Measurements from ENCODE around the gene SP7.

The SP7 gene

GRCh38 chr12:53336181-53336681 is at the start of gene SP7:
SP7 (minus strand) TSS chr12:53336354; CDS start chr12:53335646, 708 bp downstream.
- POLR2A ChIA-PET (ENCODE audit: low non-redundant PET): no interaction called here
- no peak within 1 kb of the TSS for H3K27ac ChIP-seq

GRCh38 chr12:53383258-53383657 is 47.1 kb upstream of the SP7 start:
- POLR2A ChIA-PET (ENCODE audit: low non-redundant PET): interaction anchor here (0.6 kb wide), 2 partner anchors 13 to 34 kb away, joined by 5 read pairs; no protein-coding TSS in a partner anchor
- no peak for TF ChIP-seq CTCF (conservative IDR thresholded peaks at IDR 0.05; ENCODE audit: low read depth)
- H3K27ac ChIP-seq: peak overlapping the region; percentile 97
- DNase-seq (ENCODE audit: low spot score): no peak
- CTCF ChIA-PET: interaction anchor here (0.6 to 3.9 kb wide), 3 partner anchors 30 to 61 kb away, joined by 3 to 44 read pairs (median 3); partner anchors contain the start of gene AAAS

More at GRCh38 chr12:53336181-53336681, at the start of gene SP7:
- TF ChIP-seq CTCF (conservative IDR thresholded peaks at IDR 0.05; ENCODE audit: low read depth): no peak
- DNase-seq (ENCODE audit: low spot score): no peak
- CTCF ChIA-PET: interaction anchor here (0.6 to 1.1 kb wide), 2 partner anchors 19 to 85 kb away, joined by 3 to 5 read pairs; no protein-coding TSS in a partner anchor

DNA sequence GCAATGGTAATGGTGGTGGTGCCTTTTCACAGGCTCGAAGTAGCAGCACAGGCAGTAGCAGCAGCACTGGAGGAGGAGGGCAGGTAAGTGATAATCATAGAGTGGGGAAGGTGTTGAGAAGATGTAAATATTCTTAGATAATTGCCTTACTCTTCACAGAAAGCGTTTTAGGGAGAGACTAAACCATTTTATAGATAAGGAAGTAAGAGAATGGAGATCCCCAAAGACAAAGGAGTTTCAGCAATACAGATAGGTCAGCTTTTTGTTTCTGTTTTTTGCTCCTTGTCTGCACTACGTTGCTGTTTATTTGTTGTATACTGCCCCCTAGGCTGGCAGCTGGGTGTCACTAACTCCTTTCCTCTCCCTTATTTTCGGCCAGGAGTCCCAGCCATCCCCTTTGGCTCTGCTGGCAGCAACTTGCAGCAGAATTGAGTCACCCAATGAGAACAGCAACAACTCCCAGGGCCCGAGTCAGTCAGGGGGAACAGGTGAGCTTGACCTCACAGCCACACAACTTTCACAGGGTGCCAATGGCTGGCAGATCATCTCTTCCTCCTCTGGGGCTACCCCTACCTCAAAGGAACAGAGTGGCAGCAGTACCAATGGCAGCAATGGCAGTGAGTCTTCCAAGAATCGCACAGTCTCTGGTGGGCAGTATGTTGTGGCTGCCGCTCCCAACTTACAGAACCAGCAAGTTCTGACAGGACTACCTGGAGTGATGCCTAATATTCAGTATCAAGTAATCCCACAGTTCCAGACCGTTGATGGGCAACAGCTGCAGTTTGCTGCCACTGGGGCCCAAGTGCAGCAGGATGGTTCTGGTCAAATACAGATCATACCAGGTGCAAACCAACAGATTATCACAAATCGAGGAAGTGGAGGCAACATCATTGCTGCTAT is 45.8 kb upstream of the SP7 start:
- TF ChIP-seq CTCF (conservative IDR thresholded peaks at IDR 0.05; ENCODE audit: low read depth): peak; percentile 66
- POLR2A ChIA-PET (ENCODE audit: low non-redundant PET): interaction anchor here (1.1 kb wide), 1 partner anchor 40 kb away, joined by 4 read pairs; no protein-coding TSS in a partner anchor
- DNase-seq (ENCODE audit: low spot score): peak; percentile 67
- CTCF ChIA-PET: interaction anchor here (0.5 to 3.9 kb wide), 15 partner anchors 8 to 253 kb away, joined by 3 to 44 read pairs (median 4); partner anchors contain the start of gene AAAS
- peak overlapping the region; percentile 97 for H3K27ac ChIP-seq

DNA sequence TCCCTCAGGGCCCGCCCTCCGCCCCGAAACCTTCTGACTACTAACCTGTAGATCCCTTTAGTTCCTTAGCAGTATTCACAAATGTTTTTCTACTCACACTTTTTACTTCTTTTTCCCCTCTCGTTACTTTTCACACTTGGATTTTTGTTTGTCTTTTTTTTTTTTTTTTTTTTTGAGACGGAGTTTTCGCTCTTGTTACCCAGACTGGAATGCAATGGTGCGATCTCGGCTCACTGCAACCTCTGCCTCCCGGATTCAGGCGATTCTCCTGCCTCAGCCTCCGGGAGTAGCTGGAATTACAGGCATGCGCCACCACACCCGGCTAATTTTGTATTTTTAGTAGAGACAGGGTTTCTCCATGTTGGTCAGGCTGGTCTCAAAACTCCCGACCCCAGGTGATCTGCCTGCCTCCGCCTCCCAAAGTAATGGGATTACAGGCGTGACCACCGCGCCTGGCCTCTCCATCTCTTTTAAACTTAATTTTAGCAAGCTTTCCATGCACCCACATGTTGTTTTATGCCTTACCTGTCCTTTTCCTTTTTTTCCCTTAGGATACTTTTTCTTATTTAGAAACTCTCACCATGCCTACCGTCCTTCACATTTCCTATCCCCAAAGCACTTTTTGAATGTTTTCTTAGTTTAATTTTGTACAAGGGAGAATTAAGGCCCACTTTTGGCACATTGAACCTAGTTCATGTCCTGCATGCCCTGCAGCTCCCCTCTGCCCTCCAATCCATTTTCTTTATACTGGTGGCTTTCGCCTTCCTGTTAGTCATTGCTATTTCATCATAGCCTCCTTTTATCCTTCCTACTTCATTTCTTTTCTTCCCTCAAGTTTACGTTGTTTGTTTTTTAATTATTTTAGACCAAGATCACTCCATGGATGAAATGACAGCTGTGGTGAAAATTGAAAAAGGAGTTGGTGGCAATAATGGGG is 44.9 kb upstream of the SP7 start:
- peak overlapping the region; percentile 97 for H3K27ac ChIP-seq
- ChIA-PET POLR2A (ENCODE audit: low non-redundant PET) (interaction anchor here (1.1 kb wide), 1 partner anchor 41 kb away, joined by 4 read pairs; no protein-coding TSS in a partner anchor), CTCF (interaction anchor here (0.5 to 3.9 kb wide), 11 partner anchors 9 to 252 kb away, joined by 3 to 44 read pairs (median 5); no protein-coding TSS in a partner anchor)
- no peak for DNase-seq (ENCODE audit: low spot score)
- no peak for TF ChIP-seq CTCF (conservative IDR thresholded peaks at IDR 0.05; ENCODE audit: low read depth)

GRCh38 chr12:53380104-53380793 is 44.1 kb upstream of the SP7 start, which contains the start of gene SP1:
SP1 (plus strand) TSS chr12:53380176; CDS start chr12:53380292, 116 bp downstream.
- ChIA-PET POLR2A (ENCODE audit: low non-redundant PET) (interaction anchor here (0.9 kb wide), 3 partner anchors 10 to 61 kb away, joined by 3 to 5 read pairs (median 4); partner anchors contain the start of gene PRR13), CTCF (interaction anchor here (3.9 kb wide), 1 partner anchor 27 kb away, joined by 44 read pairs; no protein-coding TSS in a partner anchor)
- DNase-seq (ENCODE audit: low spot score): peak; percentile 87
- no peak for TF ChIP-seq CTCF (conservative IDR thresholded peaks at IDR 0.05; ENCODE audit: low read depth)
- peak within 1 kb of the TSS; percentile 97 for H3K27ac ChIP-seq

Data from RWPE1 (cell line).